HG03095 (cell line): ENCODE measurements around the gene PTMS.

Experiments
- ATAC-seq: cut with Tn5 transposase; IDR thresholded peaks from one replicate; pipeline ENCODE4 v1.9.1; 2021; ENCODE audit warnings: moderate library complexity; ENCODE audit not compliant: unreplicated experiment

PTMS gene

GRCh38 chr12:6752167-6752920 lies 13.8 kb upstream of the PTMS start:
- ATAC-seq, result peak; percentile 2

DNA sequence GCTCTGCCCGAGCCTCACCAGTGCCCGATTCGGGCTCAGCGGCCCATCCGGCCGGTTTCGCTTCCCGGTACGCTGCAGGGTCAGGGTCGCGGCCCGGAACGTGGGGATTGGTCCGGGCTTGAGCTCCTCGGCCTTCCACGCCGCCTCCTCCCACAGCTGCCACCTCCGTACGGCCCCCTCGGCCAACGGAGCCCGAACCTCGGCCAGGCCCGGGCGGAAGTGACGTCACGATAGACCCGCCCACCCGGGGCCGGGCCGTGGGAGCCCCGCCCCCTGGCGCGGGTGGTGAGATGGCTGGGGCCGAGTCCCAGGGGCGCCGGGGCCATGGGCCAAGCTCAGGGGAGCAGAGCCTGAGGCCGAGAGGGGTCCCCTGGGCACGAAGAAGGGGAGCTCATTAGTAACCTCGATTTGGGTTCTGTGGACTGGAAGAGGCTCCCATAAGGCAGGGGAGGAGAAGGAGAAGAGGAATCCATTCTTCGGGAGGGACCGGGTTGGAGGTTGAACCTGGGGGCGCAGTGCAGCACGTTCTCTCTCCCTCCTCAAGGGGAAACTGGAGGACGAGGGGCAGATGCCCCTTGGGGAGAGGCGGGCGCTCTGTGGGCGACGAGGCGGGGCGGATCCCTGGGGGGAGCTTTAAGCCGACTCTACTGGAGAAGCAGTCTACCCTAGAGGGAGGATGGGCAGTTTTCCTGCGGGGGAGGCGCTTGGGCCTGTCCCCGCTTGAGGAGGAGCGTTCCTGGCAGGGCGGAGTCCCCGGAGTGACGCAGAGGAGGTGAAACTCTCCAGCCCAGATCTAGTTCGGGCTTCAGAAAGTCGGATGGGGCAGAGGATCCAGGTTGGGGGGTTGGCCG lies 13.0 kb upstream of the PTMS start, which contains the start of gene MLF2:
Gene MLF2 (minus strand): TSS at position 221 of the 851 bp plus-strand sequence. CDS start 807 bp downstream, outside the sequence.
- ATAC-seq, result peak; percentile 86

DNA sequence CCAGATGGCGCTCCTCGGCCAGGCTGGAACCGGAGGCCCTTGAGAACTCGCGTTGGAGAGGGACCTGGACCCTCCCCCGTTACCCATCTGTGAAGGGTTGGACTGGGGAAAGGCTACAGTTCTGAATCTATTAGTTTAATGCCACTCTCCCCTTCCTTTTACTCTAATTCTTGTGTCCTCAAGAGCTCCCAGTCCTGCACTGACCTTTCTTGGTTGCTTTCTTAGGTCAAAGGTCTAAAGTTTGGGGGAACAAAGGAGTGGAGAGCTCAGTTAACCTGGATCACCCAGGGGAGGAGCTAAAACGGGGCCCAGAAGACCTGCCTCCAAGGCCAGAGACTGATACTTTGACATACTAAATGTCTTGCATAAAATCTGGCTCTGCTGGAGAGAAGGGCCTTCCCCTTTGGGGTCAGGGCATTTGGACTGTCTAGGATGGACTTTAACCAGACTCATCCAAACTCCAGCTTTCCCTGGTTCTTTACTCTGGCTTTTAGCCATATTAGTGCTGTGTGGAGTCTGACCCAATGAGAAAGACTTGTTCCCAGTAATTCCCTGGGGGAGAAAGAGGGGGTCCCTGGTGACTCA lies 12.3 kb upstream of the PTMS start:
- ATAC-seq, result no peak

DNA sequence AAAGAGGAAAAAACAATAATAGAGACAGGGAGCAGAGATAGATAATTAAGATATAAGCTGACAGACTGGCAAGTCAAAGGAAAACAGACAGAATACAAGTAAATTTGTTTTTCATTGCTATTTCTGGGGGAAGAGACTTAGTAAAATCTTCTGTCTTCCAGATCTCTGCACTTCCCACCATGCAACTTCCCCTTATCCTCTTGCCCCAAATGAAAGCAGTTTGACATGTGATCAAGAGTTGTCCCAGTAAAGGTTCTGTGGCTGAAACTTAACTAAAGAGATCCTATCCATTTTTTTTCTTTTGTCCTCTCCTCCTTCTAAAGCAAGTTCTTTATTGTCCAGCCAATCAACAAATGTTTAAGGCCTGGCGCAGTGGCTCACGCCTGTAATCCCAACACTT lies 11.8 kb upstream of the PTMS start:
- no peak for ATAC-seq

DNA sequence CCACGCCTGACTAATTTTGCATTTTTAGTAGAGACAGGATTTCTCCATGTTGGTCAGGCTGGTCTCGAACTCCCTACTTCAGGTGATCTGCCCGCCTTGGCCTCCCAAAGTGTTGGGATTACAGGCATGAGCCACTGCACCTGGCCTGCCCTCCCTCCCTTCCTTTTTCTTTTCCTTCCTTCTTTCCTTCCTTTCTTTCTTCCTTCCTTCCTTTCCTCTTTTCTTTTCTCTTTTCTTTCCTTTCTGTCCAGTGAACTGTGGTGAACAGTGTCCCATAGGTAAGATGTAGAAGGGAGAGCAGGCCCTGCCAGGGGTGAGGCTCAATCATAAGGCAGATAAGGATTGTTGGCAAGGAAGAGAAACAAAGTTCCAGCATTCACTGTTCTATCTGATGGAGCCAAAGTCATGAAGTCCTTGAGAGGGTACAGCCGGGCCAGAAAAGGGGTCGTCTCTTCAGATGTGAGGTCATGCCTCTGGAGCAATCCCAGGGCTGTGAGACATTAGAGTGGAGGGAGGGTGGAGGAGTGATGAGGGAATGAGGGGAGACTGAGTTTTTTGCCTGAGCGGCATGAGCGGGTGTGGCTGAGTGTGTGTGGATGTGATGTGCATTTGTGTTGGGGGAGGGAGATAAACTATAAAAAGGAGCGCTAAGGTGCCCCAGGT lies 9.0 kb upstream of the PTMS start:
- no peak for ATAC-seq

- ATAC-seq, result no peak
Observed at GRCh38 chr12:6758506-6759095, 7.6 kb upstream of the PTMS start.

GRCh38 chr12:6759741-6760140 lies 6.4 kb upstream of the PTMS start:
- ATAC-seq, result no peak

- no peak for ATAC-seq
Observed at GRCh38 chr12:6763380-6763779, 2.8 kb upstream of the PTMS start.

- ATAC-seq, result peak; percentile 72
Observed at GRCh38 chr12:6764011-6764828, 1.9 kb upstream of the PTMS start.

- no peak for ATAC-seq
Observed at GRCh38 chr12:6765048-6765633, 1.0 kb upstream of the PTMS start.

DNA sequence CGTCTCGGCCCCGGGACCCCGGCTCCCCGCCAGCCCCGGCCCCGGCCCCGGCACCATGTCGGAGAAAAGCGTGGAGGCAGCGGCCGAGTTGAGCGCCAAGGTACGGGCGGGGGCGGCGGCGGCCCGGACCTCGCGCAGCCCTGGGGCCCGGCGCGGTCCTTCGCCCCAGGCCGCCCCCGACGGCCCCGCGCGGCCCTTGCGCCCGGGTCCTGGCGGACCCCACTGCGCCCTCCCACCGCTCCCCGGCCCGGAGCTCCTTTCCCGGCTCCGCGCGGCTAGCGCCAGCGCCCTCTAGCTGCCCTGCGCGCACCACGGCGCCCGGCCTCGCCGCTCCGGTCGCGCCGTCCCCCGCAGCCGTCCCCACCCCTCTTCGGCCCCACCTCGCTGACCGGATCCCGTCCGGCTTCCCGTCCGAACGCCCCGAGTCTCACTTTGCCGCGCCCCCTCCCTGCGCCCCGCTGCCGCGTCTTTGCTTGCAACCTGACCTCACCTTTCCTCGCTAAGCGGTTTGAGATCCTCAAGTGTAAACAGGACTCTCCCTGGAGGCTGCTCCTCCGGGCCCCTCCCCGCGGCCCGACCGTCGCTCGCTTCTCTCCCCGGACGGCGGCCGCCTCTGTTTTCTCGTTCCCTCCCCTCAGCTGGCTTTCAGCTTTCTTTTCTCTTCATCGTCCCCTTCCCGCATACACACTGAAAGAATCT lies 637 bp downstream of the PTMS start:
- ATAC-seq, result peak; percentile 44

DNA sequence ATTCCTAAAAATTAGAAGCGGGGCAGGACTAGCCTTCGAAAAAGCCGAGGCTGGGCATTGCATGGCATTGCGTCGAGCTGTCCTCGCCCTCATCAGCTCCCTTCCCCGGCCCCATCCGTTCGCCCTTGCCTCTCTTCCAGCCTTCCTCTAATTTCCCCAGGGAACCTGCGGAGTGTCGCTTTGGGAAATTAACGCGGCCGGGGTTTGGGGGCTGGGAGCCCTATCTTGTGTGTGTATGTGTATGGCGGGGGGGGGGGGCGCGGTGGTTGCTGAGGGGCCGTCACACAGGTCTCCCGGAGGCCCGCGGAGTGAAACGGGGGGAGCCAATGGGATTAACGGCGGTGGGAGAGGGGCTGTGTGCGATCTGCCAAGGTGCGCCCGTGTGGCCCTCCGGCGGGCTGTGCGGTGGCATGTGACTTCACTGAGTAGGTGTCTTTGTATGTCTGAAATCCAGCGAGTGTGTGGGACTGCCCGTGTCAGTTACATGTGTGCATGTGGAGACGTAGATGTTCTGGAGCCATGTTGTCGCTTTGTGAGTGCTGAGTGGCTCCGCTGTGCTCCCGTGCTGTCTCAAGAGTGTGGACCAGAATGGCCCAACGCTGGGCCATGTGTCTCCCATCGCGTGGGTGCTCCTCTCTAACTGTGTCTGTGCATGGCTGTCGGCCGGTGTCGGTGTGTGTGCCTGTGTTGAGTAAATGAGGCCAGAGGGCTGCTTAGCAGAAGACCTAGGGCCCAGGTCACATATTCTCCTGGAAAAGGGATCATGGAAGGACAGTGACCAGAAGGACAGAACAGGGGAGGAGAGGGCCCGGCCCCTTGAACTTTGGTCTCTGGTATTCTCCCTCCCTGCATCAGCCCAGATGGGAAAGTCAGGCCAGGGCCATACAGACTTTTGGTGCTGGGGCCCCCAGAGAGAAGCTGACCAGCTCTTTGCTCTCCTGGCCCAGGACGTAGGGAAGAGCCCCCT lies 1.5 kb downstream of the PTMS start:
- no peak for ATAC-seq

- ATAC-seq, result no peak
Observed at GRCh38 chr12:6768437-6768914, 2.3 kb downstream of the PTMS start.

DNA sequence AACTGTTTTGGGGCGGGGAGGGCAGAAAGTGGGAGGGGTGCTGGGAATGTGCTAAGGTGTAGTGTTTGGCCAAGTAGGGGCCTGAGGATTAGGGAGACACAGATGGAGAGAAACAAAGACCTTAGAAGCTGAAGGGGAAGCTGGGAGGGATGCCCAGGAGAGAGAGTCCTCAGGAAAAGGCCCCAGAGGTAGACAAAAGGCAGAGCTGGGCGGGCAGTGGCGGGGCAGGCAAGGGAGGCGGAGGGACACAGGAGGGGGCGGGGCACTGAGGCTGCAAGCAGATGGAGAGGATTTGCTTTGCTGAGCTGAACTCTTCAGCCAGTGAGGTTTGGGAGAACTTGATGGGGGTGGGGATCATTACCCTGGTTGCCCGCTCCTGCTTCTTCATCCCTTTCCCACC lies 2.8 kb downstream of the PTMS start:
- ATAC-seq, result no peak

DNA sequence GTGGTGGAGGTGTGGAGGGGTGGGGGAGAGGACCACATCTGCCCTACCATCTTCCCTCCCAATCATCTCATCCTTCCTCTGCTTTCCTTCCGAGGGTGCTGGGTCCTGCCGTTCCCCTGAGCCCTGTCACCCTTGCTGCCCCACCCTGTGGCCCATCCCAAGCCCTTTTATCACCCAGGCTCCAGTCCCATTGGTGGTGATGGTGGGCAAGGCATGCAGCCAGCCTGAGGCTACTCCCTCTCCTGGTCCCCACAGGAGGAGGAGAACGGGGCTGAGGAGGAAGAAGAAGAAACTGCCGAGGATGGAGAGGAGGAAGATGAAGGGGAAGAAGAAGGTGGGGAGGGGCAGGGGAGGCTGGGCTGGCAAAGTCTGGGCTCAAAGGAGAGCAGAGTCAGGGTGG lies 3.5 kb downstream of the PTMS start:
- no peak for ATAC-seq

GRCh38 chr12:6770094-6770493 lies 3.9 kb downstream of the PTMS start:
- no peak for ATAC-seq

DNA sequence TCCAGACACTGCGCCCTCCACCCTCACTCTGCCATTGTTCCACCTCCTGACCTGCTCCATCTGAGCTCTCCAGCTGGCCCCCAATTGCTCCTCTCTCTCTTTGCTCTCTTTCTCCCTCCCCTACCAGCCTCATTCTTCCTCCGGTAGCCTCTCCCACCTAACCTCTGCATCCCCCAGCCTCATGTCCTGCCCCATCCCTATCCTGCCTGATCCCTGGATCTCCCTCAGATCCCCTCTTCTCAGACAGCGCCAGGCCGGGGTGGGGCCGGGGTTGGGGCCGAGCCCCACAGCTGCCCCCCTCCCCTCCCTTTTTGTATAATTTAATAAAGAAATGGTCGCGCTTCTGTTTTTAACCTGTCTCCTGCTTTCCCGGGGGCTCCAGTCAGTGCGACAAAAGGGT lies 4.4 kb downstream of the PTMS start:
- no peak for ATAC-seq

DNA sequence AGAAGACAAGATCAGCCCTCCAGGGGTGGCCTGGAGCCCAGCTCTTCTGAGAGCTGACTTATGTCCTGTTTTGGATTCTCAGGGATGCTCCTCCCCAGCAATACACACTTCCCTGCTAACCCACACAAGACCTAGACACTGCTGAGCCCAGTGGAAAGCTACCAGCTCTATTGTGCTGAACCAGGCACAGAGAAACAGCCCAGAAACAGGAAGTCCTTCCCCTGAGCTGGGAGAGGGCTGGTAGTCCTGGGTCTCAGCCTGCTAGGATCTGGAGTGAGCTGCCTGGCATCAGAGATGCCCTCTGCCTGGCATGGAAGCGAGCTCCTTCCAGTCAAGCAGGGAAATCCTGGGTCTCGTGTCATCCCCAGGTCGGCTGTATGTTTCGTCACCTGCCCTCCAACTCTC lies 4.9 kb downstream of the PTMS start:
- no peak for ATAC-seq
